GM18511 (cell line): ENCODE data around the gene RCOR1.
"Not testable (repeated sequence)": the region's sequence is repeated elsewhere in the genome, so short reads cannot be mapped to it uniquely, and the experiment has no call there.

Source experiments
- ATAC-seq: cut with Tn5 transposase; IDR thresholded peaks from one replicate; pipeline ENCODE4 v1.9.1; 2021; ENCODE audit warnings: mild to moderate bottlenecking, moderate library complexity; ENCODE audit not compliant: unreplicated experiment

RCOR1 gene

GRCh38 chr14:102625564-102626296 is 33.3 kb downstream of the RCOR1 start:
- no peak for ATAC-seq

GRCh38 chr14:102626530-102626929 is 34.1 kb downstream of the RCOR1 start:
- ATAC-seq, result no peak

- ATAC-seq, result no peak
Observed at GRCh38 chr14:102629011-102629444, 36.6 kb downstream of the RCOR1 start.

GRCh38 chr14:102629808-102630350 is 37.4 kb downstream of the RCOR1 start:
- ATAC-seq, result no peak

- no peak for ATAC-seq
Observed at GRCh38 chr14:102630405-102630804, 38.0 kb downstream of the RCOR1 start.

GRCh38 chr14:102630881-102631280 is 38.4 kb downstream of the RCOR1 start:
- ATAC-seq, result no peak

- no peak for ATAC-seq
Observed at GRCh38 chr14:102633906-102634595, 41.6 kb downstream of the RCOR1 start.

- not testable (repeated sequence) for ATAC-seq
Observed at GRCh38 chr14:102639611-102640010, 47.2 kb downstream of the RCOR1 start.

GRCh38 chr14:102644523-102644922 is 52.1 kb downstream of the RCOR1 start:
- ATAC-seq, result no peak

- ATAC-seq, result no peak
Observed at GRCh38 chr14:102645746-102646440, 53.4 kb downstream of the RCOR1 start.

GRCh38 chr14:102646615-102647014 is 54.2 kb downstream of the RCOR1 start:
- no peak for ATAC-seq

- no peak for ATAC-seq
Observed at GRCh38 chr14:102652194-102652593, 59.7 kb downstream of the RCOR1 start.

- ATAC-seq, result no peak
Observed at GRCh38 chr14:102654298-102654697, 61.8 kb downstream of the RCOR1 start.

- no peak for ATAC-seq
Observed at GRCh38 chr14:102655137-102655536, 62.7 kb downstream of the RCOR1 start.

GRCh38 chr14:102659797-102660196 is 67.3 kb downstream of the RCOR1 start:
- ATAC-seq, result no peak

GRCh38 chr14:102661614-102662013 is 69.2 kb downstream of the RCOR1 start:
- no peak for ATAC-seq

GRCh38 chr14:102662636-102663430 is 70.4 kb downstream of the RCOR1 start:
- ATAC-seq, result no peak

GRCh38 chr14:102663440-102663839 is 71.0 kb downstream of the RCOR1 start:
- no peak for ATAC-seq

- ATAC-seq, result no peak
Observed at GRCh38 chr14:102665621-102666020, 73.2 kb downstream of the RCOR1 start.

- no peak for ATAC-seq
Observed at GRCh38 chr14:102666635-102667034, 74.2 kb downstream of the RCOR1 start.

GRCh38 chr14:102667703-102668102 is 75.3 kb downstream of the RCOR1 start:
- ATAC-seq, result no peak
